Endothelial cell of umbilical vein (primary cell): ENCODE data around the gene MRPL50.

Experiments
- EZH2 ChIP-seq: IDR thresholded peaks from 2 replicates; pipeline ENCODE4 v1.6.1; 2012; ENCODE audit warnings: borderline replicate concordance, low read depth, mild to moderate bottlenecking, moderate library complexity, low read length, inconsistent platforms; ENCODE audit not compliant: severe bottlenecking
- GATA2 ChIP-seq: IDR thresholded peaks from 2 replicates; pipeline ENCODE4 v1.7.0; 2011; ENCODE audit warnings: low read depth, mild to moderate bottlenecking, moderate library complexity, mixed read lengths, low read length; ENCODE audit not compliant: insufficient read length, insufficient read depth
- JUN ChIP-seq: IDR thresholded peaks from 2 replicates; pipeline ENCODE4 v1.6.1; 2011; ENCODE audit warnings: borderline replicate concordance, low read depth; ENCODE audit not compliant: insufficient read length, insufficient read depth
- POLR2A ChIP-seq: IDR thresholded peaks from 2 replicates; pipeline ENCODE4 v1.6.1; 2012; ENCODE audit warnings: low read depth, mild to moderate bottlenecking, control low read depth, low read length
- POLR2AphosphoS5 ChIP-seq: IDR thresholded peaks from 2 replicates; pipeline ENCODE4 v1.6.1; 2012; ENCODE audit warnings: low read depth, mild to moderate bottlenecking, control low read depth, low read length, moderate library complexity; ENCODE audit not compliant: insufficient read depth
- TF ChIP-seq, protein P1 (sequence below), 2 donors: IDR thresholded peaks; 1 replicate in 1 of 2; 2 replicates in 1 of 2; pipeline ENCODE4 v1.5.1; 2011; ENCODE audit warnings: low read length in 2 of 2, mild to moderate bottlenecking in 2 of 2, moderate library complexity in 2 of 2, control low read depth in 1 of 2, inconsistent platforms in 1 of 2, low read depth in 1 of 2; ENCODE audit not compliant: insufficient read depth in 1 of 2; ENCODE audit errors: extremely low read depth in 1 of 2
- TF ChIP-seq, protein P2 (sequence below): IDR thresholded peaks from 2 replicates; pipeline ENCODE4 v1.6.1; 2011; ENCODE audit not compliant: insufficient read depth, insufficient read length

DNA sequence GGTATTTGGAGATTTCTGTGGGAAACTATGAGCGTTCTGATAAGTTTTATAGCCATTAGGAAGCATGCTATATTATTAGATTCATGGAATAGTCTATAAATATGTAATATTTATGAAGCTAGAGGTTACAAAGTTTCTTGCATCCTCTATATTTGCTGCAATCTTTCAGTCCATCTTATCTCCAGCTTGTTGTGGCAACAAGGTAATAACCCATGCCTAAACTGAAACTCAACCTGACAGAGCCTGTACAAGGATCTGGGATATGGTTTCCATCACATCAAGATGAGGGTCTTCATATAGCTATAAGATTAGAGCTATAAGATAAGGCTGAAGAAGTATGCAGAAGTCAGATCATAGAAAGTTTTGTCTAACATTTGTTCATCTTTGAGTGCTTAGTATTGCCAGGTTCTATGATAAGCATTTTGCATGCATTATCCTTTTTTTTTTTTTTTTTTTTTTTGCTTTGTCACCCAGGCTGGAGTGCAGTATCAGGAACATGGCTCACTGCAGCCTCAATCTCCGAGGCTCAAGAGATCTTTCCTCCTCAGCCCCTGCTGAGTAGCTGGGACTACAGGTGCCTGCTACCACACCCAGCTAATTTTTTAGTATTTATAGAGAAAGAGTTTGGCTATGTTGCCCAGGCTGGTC lies 28.4 kb downstream of the MRPL50 start:
- TF ChIP-seq GATA2 (no peak), POLR2A (no peak), EZH2 (no peak), JUN (no peak), POLR2AphosphoS5 (no peak)
- TF ChIP-seq, protein P1, sequence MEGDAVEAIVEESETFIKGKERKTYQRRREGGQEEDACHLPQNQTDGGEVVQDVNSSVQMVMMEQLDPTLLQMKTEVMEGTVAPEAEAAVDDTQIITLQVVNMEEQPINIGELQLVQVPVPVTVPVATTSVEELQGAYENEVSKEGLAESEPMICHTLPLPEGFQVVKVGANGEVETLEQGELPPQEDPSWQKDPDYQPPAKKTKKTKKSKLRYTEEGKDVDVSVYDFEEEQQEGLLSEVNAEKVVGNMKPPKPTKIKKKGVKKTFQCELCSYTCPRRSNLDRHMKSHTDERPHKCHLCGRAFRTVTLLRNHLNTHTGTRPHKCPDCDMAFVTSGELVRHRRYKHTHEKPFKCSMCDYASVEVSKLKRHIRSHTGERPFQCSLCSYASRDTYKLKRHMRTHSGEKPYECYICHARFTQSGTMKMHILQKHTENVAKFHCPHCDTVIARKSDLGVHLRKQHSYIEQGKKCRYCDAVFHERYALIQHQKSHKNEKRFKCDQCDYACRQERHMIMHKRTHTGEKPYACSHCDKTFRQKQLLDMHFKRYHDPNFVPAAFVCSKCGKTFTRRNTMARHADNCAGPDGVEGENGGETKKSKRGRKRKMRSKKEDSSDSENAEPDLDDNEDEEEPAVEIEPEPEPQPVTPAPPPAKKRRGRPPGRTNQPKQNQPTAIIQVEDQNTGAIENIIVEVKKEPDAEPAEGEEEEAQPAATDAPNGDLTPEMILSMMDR (IDR thresholded peaks at IDR 0.05; ENCODE audit: extremely low read depth in 1 of 2, insufficient read depth in 1 of 2, low read depth in 1 of 2, low read length in 2 of 2): no peak
- TF ChIP-seq, protein P2, sequence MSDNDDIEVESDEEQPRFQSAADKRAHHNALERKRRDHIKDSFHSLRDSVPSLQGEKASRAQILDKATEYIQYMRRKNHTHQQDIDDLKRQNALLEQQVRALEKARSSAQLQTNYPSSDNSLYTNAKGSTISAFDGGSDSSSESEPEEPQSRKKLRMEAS: no peak
